Upper lobe of right lung (tissue), 1 donor: ENCODE data around the gene GBGT1. TPM values are rescaled to one million over a fixed set of nuclear protein-coding genes. Genes with fewer than 3 reads are reported as not detected.

ENCODE experiments used
- ATAC-seq: fragments of 200-7000 bp; cut with Tn5 transposase; one replicate; pipeline ENCODE4 v1.9.1; 2020; ENCODE audit warnings: mild to moderate bottlenecking, moderate library complexity
- DNase-seq: peaks from one replicate; pipeline ENCODE4 v3.0.0-alpha.2; 2020
- H3K27ac ChIP-seq: fragments of 200-600 bp; one replicate; pipeline ENCODE4 v1.8.0; 2022
- H3K27me3 ChIP-seq: fragments of 200-600 bp; one replicate; pipeline ENCODE4 v1.8.0; 2022; ENCODE audit warnings: mild to moderate bottlenecking
- H3K36me3 ChIP-seq: fragments of 200-600 bp; one replicate; pipeline ENCODE4 v1.8.0; 2022
- H3K4me1 ChIP-seq: fragments of 200-600 bp; one replicate; pipeline ENCODE4 v1.8.0; 2022
- H3K4me3 ChIP-seq: fragments of 200-600 bp; one replicate; pipeline ENCODE4 v1.8.0; 2022; ENCODE audit warnings: mild to moderate bottlenecking
- H3K9me3 ChIP-seq: fragments of 200-600 bp; one replicate; pipeline ENCODE4 v1.8.0; 2022
- intact Hi-C: fragments of 100-400 bp; cut with DNase I; formaldehyde crosslinking; loops from one replicate; pipeline ENCODE4 v1.11.0; 2022
- total RNA-seq: library from RNA; stranded (reverse); fragmentation: NEBNext Ultra II Directional; extraction: Animal tissue kit (Norgen Biotek cat#: 25700); gene quantifications from one replicate; pipeline ENCODE4 v1.2.1, GENCODE V29; 2021
- TF ChIP-seq, protein P1 (sequence below): fragments of 200-600 bp; IDR thresholded peaks from one replicate; pipeline ENCODE4 v1.8.0; 2022; ENCODE audit warnings: antibody characterized with exemption
- donor health status: DM: no; HTN: yes; CAD: no; lungs with severe emphysema.

The GBGT1 gene
- total RNA-seq, 1 donor from 2014 or later = 27.4 TPM

DNA sequence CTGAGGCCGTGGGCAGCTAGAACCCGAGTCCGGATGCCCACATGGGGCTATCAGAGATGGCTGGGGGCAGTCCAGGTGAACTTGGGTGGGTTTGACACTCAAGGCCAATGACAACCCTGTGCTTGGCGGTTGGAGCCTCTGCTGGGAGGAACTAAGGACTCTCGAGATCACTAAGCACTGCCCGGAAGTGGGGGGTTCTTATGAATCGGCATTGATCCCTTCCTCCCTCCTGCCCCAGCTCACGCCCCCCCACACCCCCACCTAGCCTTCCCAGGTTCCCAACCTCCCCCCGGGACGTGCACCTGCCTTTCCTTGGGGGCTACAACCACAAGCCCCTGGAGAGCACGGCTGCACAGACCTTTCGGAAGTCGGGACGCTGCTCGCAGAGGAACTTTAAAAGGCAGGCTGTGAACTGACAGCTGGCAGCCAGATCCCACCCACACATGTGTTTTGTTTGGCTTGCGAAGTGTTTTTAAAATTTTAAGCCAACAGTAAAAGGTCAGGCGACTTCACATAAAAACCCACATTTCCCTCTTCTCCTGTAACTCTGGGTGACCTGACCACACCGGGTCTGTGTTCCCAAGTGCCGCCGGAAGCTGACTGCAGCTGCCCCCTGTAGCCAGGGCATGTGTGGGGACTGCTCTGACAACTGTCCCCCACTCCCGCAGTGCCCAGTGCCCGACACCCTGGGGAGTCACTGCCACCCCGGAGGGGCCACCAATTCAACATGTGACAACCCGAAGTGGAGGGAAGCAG lies 37.6 kb downstream of the GBGT1 start:
- ATAC-seq = peak; percentile 1
- Histone ChIP-seq H3K27ac (peak overlapping the region; percentile 83), H3K4me3 (peak overlapping the region; percentile 41), H3K27me3 (no peaks in the 10 kb centered on the region), H3K36me3 (no peaks in the 10 kb centered on the region), H3K4me1 (peaks cover 49% of the 10 kb centered on the region), H3K9me3 (no peaks in the 10 kb centered on the region)
- TF ChIP-seq, protein P1, sequence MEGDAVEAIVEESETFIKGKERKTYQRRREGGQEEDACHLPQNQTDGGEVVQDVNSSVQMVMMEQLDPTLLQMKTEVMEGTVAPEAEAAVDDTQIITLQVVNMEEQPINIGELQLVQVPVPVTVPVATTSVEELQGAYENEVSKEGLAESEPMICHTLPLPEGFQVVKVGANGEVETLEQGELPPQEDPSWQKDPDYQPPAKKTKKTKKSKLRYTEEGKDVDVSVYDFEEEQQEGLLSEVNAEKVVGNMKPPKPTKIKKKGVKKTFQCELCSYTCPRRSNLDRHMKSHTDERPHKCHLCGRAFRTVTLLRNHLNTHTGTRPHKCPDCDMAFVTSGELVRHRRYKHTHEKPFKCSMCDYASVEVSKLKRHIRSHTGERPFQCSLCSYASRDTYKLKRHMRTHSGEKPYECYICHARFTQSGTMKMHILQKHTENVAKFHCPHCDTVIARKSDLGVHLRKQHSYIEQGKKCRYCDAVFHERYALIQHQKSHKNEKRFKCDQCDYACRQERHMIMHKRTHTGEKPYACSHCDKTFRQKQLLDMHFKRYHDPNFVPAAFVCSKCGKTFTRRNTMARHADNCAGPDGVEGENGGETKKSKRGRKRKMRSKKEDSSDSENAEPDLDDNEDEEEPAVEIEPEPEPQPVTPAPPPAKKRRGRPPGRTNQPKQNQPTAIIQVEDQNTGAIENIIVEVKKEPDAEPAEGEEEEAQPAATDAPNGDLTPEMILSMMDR = no peak
- intact Hi-C loops = no loop called here
- peak; percentile 75 for DNase-seq

DNA sequence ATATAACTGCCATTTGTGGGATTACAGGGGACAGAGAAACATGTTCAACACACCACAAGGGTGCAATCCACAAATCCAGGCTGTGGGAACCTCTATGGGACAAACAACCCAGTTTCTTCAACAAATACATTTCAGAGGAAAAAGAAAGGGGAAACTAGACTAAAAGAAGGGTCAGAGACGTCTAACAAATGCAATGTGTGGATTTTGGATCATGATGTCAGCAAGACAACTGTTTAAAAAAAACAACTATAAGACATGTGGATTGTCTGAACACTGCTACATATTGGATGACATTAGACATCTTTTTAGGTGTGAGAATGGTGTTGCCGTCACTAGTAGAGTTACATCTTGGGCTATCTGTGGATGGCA lies 38.8 kb downstream of the GBGT1 start:
- no peak overlapping the region for H3K4me3 ChIP-seq
- no peak overlapping the region for H3K27ac ChIP-seq
- H3K9me3 ChIP-seq = no peaks in the 10 kb centered on the region
- DNase-seq (no peak), ATAC-seq (no peak)
- no peaks in the 10 kb centered on the region for H3K27me3 ChIP-seq
- peaks cover 52% of the 10 kb centered on the region for H3K4me1 ChIP-seq
- intact Hi-C loops = no loop called here
- TF ChIP-seq, protein P1 = no peak
- no peaks in the 10 kb centered on the region for H3K36me3 ChIP-seq

DNA sequence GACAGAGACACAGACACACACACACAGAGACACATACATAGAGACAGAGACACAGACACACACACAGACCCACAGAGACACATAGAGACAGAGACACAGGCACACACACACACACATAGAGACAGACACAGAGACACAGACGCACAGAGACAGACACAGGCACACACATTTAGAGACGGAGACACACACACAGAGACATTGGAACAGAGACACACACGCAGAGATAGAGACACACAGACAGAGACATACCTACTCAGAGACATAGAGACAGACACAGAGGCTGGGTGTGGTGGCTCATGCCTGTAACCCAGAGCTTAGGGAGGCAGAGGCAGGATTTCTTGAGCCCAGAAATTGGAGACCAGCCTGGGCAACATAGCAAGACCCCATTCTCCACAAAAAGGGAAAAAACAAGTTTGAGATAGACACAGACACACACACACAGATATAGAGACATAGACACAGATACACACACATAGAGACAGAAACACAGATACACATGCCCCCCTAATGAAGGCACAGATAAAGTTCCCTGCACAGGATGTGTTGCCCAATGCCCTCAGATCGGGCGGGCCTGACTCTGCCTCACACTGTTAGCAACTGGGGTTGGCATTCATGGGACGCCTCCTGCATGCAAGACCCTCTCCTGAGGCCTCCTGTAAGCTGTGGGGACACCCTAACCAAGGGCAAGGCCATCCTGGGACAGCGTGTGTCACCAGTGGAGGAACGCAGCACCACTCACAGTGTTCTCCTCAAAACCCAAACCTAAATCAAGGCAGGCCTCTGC lies 39.4 kb downstream of the GBGT1 start:
- TF ChIP-seq, protein P1 = no peak
- Histone ChIP-seq H3K36me3 (no peaks in the 10 kb centered on the region), H3K27ac (no peak overlapping the region), H3K4me3 (no peak overlapping the region), H3K4me1 (peaks cover 58% of the 10 kb centered on the region), H3K9me3 (no peaks in the 10 kb centered on the region), H3K27me3 (no peaks in the 10 kb centered on the region)
- DNase-seq = no peak
- intact Hi-C loops = no loop called here
- no peak for ATAC-seq

DNA sequence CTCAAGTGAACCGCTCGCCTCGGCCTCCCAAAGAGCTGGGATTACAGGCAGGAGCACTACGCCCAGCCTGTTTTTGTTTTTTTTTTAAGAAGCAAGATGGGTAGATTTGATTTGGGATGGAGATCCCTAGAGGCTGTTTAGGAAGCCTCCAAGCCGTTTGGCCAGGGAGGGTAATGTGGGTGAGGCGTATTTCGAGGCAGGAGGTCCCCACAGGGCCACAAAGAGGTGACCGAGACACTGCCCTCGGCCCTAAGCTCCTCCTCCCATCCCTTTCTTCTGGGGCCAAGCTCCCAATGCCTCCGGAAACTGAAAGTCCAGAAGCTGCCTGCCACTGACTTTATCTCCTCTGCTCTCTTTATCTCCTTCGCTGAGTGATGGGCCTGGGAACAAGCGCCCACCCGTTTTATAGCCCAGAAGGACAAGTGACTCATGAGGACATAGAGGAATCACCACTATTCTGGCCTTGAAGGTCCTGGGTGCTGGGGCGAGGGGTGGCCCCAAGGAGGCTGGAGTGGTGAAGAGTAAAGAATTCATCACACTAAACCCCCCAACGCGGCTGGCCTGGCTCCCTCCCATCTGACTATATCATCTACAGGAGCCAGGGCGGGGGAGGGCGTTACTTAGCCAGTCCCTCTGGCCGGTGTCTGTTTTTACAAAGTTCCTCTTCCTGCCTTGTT lies 40.6 kb downstream of the GBGT1 start:
- intact Hi-C loops = no loop called here
- TF ChIP-seq, protein P1 = no peak
- Histone ChIP-seq H3K36me3 (no peaks in the 10 kb centered on the region), H3K27ac (peak overlapping the region; percentile 82), H3K9me3 (no peaks in the 10 kb centered on the region), H3K4me1 (peaks cover 69% of the 10 kb centered on the region), H3K4me3 (no peak overlapping the region), H3K27me3 (no peaks in the 10 kb centered on the region)
- ATAC-seq = no peak
- no peak for DNase-seq

DNA sequence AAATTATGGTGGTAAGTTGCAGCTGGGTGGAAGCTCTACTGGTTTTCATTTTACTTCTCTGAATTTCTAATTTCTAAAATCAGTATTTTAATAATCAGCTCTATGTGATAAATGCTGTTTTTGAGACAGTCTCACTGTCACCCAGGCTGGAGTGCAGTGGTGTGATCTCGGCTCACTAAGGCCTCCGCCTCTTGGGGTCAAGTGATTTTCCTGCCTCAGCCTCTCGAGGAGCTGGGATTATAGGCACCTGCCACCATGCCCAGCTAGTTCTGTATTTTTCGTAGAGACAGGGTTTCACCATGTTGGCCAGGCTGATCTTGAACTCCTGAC lies 41.1 kb downstream of the GBGT1 start:
- Histone ChIP-seq H3K27me3 (no peaks in the 10 kb centered on the region), H3K36me3 (no peaks in the 10 kb centered on the region), H3K4me1 (peaks cover 69% of the 10 kb centered on the region), H3K4me3 (no peak overlapping the region), H3K9me3 (no peaks in the 10 kb centered on the region), H3K27ac (peak overlapping the region; percentile 82)
- ATAC-seq (no peak), DNase-seq (no peak)
- intact Hi-C loops = no loop called here
- TF ChIP-seq, protein P1 = no peak
